ENCODE data around the gene RNF224. TPM values are rescaled to one million over a fixed set of nuclear protein-coding genes. Genes with fewer than 3 reads are reported as not detected.

RNF224 gene
- polyA plus RNA-seq, 2 of the 4 experiments (the other 2 are of a cell fraction): 0.04 TPM; not detected in 1

DNA sequence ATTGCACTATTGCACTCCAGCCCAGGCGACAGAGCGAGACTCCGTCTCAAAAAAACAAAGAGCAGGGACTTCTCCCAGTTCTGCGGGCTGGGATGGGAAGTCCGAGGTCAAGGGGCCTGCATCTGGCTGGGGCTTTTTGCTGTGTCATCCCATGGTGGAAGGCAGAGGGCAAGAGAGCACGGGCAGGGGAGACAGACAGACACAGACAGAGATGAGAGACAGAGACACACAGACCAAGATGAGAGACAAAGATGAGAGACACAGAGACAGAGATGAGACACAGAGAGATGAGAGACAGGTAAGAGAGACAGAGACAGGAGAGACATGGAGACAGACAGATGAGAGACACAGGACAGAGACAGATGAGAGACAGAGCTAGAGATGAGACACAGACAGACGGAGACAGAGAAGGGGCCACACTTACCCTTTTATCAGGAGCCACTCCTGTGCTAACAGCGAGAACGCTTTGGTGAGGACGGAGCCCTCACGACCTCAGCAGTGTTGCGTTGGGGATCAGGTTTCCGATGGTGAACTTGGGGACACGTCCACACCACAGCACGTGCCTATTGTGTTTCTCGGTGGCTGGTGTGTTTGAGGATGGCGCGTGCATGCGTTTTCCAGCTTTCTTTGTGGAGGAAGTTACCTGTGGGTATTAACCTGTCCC, 41.4 kb downstream of the RNF224 start:
- POLR2A ChIA-PET: interaction anchor here (0.9 to 1.0 kb wide), 2 partner anchors 28 kb away, joined by 3 to 4 read pairs; partner anchors contain the start of gene TUBB4B
- H3K9me3 ChIP-seq: no peaks in the 10 kb centered on the region
- 0 out of 6 replicates have a peak, but pooled peaks of 1 of the 2 experiments have one; percentile 2 for ATAC-seq
- 77% methylated on average over 19 of the region's 19 CpGs for WGBS (ENCODE audit: missing lambda C conversion rate)
- H3K4me1 ChIP-seq: peaks cover 22% of the 10 kb centered on the region
- no peak for FAIRE-seq
- H3K27ac ChIP-seq: peak overlapping the region; percentile 56 to 65; a peak in 5 of 6 replicates
- H3K4me2 ChIP-seq: peak overlapping the region; percentile 30; the same call in 2 of the 3 replicates
- peak; percentile 78 for TF ChIP-seq MAFK (IDR thresholded peaks at IDR 0.05; ENCODE audit: partially characterized antibody)
- no peak for TF ChIP-seq FOXS1 (CRISPR knock-in tag; IDR thresholded peaks at IDR 0.05)
- TF ChIP-seq RAD21 (conservative IDR thresholded peaks at IDR 0.05 in 1 of 2, IDR thresholded peaks at IDR 0.05 in 1 of 2): no peak
- TF ChIP-seq NFE2L2 (conservative IDR thresholded peaks at IDR 0.05; ENCODE audit: low read length): peak; percentile 49
- no peak for TF ChIP-seq EP300 (IDR thresholded peaks at IDR 0.05)
- DNase-seq (ENCODE audit: low read depth in 1 of 2, low spot score in 1 of 2): no peak
- no peak overlapping the region for H3K4me3 ChIP-seq
- CTCF ChIA-PET: interaction anchor here (0.8 to 17.1 kb wide), 8 partner anchors 8 to 34 kb away, joined by 3 to 236 read pairs (median 4); partner anchors contain the start of genes NRARP, TOR4A and TUBB4B

DNA sequence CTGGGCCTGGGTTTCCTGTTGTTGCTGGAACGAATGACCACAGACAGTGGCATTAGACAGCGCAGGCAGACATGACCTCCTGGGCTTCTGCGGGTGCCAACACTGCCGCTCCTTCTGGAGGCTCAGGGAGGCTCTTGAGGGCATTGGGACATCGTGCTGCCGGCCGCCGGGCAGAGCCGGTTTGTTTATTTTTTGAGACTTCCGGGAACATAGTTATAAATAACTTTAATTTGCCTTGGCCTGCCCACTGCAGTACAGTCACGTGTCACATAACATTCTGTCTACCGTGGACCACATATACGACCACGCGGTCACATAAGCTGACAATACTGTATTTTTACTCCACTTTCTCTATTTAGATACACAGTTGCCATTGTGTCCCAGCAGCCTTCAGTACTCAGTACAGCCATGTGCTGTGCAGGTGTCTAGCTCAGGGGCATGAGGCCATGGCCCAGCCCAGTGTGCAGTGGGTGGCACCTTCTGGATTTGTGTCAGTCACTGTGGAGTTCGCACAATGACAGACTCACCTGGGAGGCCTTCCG, 42.0 kb downstream of the RNF224 start:
- DNase-seq (ENCODE audit: low read depth in 1 of 2, low spot score in 1 of 2) (peak in 1 of 2 experiments; percentile 58), ATAC-seq (peak in 1 of 2 experiments; percentile 42; a peak in 3 of 6 replicates), FAIRE-seq (no peak)
- peaks cover 24% of the 10 kb centered on the region for H3K4me1 ChIP-seq
- ChIA-PET POLR2A (interaction anchor here (0.9 kb wide), 1 partner anchor 28 kb away, joined by 4 read pairs; the partner anchor contains the start of gene TUBB4B), CTCF (interaction anchor here (0.8 to 17.1 kb wide), 6 partner anchors 11 to 33 kb away, joined by 3 to 236 read pairs (median 4); partner anchors contain the start of genes NRARP and TUBB4B)
- H3K27ac ChIP-seq: peak overlapping the region; percentile 56 to 65; a peak in 5 of 6 replicates
- H3K4me3 ChIP-seq: no peak overlapping the region
- TF ChIP-seq ZSCAN20 (CRISPR knock-in tag; IDR thresholded peaks at IDR 0.05) (no peak), EHMT2 (IDR thresholded peaks at IDR 0.05; ENCODE audit: low read depth) (no peak)
- TF ChIP-seq, protein P1, sequence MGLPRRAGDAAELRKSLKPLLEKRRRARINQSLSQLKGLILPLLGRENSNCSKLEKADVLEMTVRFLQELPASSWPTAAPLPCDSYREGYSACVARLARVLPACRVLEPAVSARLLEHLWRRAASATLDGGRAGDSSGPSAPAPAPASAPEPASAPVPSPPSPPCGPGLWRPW (IDR thresholded peaks at IDR 0.05): no peak
- TF ChIP-seq, protein P2, sequence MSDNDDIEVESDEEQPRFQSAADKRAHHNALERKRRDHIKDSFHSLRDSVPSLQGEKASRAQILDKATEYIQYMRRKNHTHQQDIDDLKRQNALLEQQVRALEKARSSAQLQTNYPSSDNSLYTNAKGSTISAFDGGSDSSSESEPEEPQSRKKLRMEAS (IDR thresholded peaks at IDR 0.05): 0 out of 2 replicates have a peak, but pooled peaks have one; percentile 15
- TF ChIP-seq, protein P3, sequence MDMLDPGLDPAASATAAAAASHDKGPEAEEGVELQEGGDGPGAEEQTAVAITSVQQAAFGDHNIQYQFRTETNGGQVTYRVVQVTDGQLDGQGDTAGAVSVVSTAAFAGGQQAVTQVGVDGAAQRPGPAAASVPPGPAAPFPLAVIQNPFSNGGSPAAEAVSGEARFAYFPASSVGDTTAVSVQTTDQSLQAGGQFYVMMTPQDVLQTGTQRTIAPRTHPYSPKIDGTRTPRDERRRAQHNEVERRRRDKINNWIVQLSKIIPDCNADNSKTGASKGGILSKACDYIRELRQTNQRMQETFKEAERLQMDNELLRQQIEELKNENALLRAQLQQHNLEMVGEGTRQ (IDR thresholded peaks at IDR 0.05): peak; percentile 42
- no peaks in the 10 kb centered on the region for H3K9me3 ChIP-seq
- 44% methylated on average over 17 of the region's 17 CpGs for WGBS (ENCODE audit: missing lambda C conversion rate)
- H3K4me2 ChIP-seq: peak overlapping the region; percentile 30; the same call in 2 of the 3 replicates

DNA sequence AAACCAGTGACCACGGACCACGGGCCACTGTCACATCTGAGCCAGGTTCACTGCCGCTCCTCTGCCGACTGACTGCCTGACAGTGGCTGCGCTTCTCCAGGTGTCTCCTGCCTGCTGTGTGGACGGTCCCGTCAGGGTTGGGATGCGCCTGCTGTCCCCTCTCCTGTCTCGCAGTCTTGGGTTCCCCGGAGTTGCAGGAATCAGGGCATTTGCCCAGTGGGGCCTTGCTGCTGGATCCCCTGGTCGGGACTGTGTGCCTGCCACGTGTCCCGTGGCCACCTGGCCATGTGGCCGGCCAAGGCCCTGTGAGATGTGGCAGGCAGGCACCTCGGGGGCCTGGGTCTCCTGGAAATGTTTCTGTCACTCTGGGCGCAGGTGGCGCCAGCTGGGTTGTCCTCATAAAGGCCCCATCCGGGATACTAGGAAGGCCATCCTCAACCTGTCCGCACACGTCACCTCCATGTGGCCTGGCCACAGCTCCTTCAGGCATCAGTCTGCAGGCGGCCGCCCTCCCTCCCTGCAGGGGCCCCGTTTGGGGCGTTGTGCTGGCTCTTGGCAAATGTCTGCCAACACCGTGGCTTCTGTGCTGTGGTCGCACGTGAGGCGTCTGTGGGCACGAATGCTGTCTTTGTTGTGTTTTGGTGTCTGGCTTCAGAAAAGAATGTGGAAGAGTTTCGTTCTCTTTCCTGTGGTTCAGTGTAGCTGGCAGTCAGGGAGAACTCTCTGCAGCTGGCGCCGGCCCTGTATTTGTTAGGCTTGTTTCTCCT, 43.8 kb downstream of the RNF224 start:
- ChIA-PET POLR2A (no interaction called here), CTCF (interaction anchor here (1.9 to 4.2 kb wide), 2 partner anchors 9 to 35 kb away, joined by 8 to 43 read pairs; no protein-coding TSS in a partner anchor)
- Histone ChIP-seq H3K4me3 (no peak overlapping the region), H3K27ac (no peak overlapping the region), H3K9me3 (no peaks in the 10 kb centered on the region), H3K4me1 (peaks cover 34% of the 10 kb centered on the region), H3K4me2 (no peak overlapping the region)
- TF ChIP-seq HOXB13 (CRISPR knock-in tag; IDR thresholded peaks at IDR 0.05; ENCODE audit: low read depth) (no peak), FOSL2 (IDR thresholded peaks at IDR 0.05) (no peak), FOSL2 (CRISPR knock-in tag; IDR thresholded peaks at IDR 0.05) (no peak), RFX5 (IDR thresholded peaks at IDR 0.05) (no peak), HDAC2 (IDR thresholded peaks at IDR 0.05) (no peak), PHF8 (IDR thresholded peaks at IDR 0.05; ENCODE audit: borderline replicate concordance, low read depth) (no peak), POLR2AphosphoS2 (conservative IDR thresholded peaks at IDR 0.05; ENCODE audit: low read length) (no peak), SMC3 (IDR thresholded peaks at IDR 0.05) (no peak), SREBF2 (IDR thresholded peaks at IDR 0.05) (no peak), HOXB5 (CRISPR knock-in tag; IDR thresholded peaks at IDR 0.05) (no peak), TFCP2L1 (CRISPR knock-in tag; IDR thresholded peaks at IDR 0.05) (no peak)
- WGBS (ENCODE audit: missing lambda C conversion rate): 91% methylated on average over 29 of the region's 32 CpGs
- DNase-seq (ENCODE audit: low read depth in 1 of 2, low spot score in 1 of 2) (no peak), ATAC-seq (no peak), FAIRE-seq (no peak)
